GM18511 (cell line): ENCODE measurements around the gene ENO2.
"Not testable (repeated sequence)": the region's sequence is repeated elsewhere in the genome, so short reads cannot be mapped to it uniquely, and the experiment has no call there.

Experiments used
- ATAC-seq: cut with Tn5 transposase; IDR thresholded peaks from one replicate; pipeline ENCODE4 v1.9.1; 2021; ENCODE audit warnings: mild to moderate bottlenecking, moderate library complexity; ENCODE audit not compliant: unreplicated experiment

The ENO2 gene

GRCh38 chr12:6914246-6914946, at the start of gene ENO2:
Gene ENO2 (plus strand): TSS chr12:6914580. CDS start chr12:6915833, 1,253 bp downstream.
- peak; percentile 82 for ATAC-seq

GRCh38 chr12:6865307-6865706, 49.1 kb upstream of the ENO2 start:
- ATAC-seq, result not testable (repeated sequence)

- ATAC-seq, result no peak
These were observed 48.0 kb upstream of the ENO2 start for GRCh38 chr12:6866163-6866919.

DNA sequence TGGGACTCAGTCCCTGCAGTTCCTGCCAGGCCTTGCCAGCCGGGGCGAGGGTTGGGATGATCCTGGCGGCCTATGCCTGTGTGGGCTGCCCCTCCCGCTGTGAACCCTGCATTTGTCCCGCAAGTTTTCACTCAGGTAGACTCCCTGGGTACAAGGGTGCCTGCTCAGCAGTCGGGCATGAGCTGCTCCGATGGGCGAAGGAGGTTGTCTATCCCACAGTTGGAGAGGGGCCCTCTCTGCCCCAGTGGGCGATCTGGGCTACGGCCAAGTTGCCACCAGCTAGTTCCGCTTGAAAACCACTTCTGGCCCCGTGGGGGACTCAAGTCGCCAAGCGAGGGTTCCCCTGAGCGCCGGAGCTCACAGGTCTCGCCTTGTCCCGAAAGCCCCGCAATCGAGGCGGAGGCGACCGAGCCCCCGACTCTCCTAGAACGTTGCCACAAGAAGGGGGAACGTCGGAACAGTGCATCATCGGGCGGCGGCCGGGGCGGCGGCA, 47.4 kb upstream of the ENO2 start:
- peak; percentile 15 for ATAC-seq

DNA sequence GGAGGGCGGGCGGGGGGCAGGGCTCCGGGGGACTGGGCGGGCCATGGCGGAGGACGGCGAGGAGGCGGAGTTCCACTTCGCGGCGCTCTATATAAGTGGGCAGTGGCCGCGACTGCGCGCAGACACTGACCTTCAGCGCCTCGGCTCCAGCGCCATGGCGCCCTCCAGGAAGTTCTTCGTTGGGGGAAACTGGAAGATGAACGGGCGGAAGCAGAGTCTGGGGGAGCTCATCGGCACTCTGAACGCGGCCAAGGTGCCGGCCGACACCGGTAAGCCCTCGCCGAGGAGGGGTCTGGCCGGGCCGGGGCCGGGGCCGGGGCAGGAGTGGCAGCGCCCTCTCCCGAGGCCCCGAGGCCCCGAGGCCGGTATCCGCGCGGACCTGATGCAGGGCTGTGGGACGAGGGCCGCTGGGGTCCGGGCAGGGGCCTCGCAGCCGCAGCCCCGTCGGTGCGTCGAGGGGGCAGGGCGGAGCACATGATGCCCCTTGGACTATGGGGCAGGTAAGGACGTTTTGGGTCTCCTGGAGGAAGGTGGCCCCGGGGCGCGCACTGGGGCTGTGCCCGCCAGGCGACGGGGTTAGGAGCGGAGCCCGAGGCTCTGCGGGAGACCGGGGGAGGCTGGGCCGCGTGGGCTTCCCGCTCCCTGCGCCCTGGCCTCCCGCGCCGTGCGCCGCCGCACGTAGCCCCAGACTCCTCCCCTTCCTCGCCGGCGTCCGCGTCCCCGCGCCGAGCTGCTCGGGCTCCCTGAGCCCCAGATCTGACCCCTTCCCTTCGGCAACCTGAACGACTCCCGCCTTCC, 46.8 kb upstream of the ENO2 start, which contains the start of gene TPI1:
Gene TPI1 (plus strand): TSS at position 119 of the 798 bp plus-strand sequence. CDS start 36 bp downstream, at position 155.
- peak; percentile 66 for ATAC-seq

DNA sequence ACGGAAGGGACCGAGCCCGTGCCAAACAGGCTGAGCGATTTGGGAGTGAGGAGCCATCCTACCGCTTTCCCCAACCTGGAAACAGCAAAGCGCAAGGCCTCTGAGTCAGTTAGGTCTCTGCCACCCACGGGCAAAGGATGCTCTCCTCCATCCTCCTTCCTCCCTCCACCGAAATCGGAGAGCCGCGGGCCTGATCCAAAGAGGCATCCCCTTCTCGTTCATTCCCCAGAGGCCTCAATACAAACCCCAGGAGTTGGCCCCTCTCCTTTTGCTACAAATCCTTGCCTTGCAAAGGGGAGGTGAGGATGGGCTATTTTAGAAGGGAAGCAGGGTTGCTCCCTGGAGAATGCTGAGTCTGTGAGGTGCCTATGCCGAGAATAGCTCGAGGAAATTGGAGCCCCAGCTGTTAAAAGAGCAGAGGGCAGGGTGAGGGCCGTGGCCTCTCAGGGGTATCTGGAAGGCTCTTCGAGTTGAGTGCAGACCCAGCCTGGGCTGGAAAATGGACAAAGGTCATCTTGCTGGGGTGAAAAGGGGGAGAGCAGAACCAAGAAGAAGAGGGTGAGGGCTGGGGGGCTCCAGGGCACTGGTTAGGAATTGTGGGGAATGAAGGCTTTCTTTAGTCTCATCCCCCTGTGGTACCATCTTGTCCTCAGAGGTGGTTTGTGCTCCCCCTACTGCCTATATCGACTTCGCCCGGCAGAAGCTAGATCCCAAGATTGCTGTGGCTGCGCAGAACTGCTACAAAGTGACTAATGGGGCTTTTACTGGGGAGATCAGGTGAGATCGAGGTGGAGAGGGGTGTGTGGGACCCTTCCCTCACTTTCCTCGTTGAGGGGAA, 46.0 kb upstream of the ENO2 start:
- ATAC-seq, result no peak

GRCh38 chr12:6869049-6870021, 45.0 kb upstream of the ENO2 start:
- no peak for ATAC-seq

- not testable (repeated sequence) for ATAC-seq
These were observed 44.1 kb upstream of the ENO2 start for GRCh38 chr12:6870304-6870703.

GRCh38 chr12:6871052-6871957, 43.1 kb upstream of the ENO2 start:
- ATAC-seq, result no peak

DNA sequence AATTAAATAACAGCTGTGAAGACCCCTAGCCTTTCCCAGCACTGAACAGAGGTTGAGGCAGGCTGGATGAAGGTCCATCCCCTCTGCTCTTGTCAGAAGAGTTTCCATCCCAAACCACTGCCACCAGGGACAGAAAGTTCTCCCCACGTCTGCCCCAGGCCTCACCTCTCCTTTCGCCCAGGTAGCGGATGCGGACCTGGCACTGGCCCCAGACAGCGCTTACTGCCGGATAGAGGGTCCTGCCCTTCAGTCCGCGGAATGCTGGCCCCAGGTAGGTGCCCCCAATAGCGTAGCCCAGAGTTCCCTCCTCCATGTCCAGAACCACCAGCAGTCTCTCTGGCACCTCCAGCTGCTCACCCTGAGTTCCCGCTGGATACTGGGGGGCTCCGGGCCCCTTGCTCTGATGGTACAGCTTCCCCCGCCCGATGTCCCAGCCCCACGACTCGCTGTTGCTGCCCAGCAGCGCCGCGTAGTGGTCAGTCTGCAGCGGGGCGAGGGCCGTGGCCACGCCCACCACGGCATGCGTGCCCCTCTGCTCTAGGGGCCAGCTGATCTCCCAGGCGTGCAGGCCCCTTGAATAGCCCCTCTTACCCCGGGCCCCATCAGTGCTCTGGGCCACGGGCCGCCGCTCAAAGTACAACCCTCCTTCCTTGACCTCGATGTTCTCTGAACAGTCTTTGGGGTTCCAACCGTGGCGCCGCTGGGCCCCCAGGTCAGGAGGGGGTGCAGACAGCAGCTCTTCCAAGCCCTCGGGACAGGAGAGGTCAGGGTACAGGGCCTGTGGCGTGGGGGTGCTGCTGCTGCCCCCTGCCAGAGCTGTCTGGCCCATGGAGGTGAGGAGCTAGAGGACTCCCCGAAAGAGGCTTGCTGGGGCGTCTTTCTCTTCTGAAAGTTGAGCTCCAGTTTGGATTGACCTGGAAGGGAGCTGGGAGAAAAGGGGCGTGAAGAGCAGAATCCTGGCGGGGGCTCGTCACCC, 42.0 kb upstream of the ENO2 start:
- ATAC-seq, result peak; percentile 43

- peak; percentile 77 for ATAC-seq
These were observed 41.0 kb upstream of the ENO2 start, which contains the start of gene SPSB2 for GRCh38 chr12:6873094-6874014. Gene SPSB2 (minus strand): TSS chr12:6873303. CDS start chr12:6872901, 402 bp downstream.

GRCh38 chr12:6874015-6874368, 40.4 kb upstream of the ENO2 start:
- not testable (repeated sequence) for ATAC-seq

DNA sequence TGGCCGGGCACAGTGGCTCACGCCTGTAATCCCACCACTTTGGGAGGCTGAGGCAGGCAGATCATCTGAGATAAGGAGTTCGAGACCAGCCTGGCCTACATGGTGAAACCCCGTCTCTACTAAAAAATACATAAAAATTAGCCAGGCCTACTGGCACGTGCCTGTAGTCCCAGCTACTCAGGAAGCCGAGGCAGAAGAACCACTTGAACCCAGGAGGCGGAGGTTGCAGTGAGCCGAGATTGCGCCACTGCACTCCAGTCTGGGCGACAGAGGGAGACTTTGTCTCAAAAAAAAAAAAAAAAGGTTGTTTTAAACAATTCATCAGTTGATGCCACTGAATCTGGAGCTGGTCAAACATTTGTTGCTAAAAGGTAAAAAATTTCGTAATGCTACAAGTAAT, 34.6 kb upstream of the ENO2 start:
- ATAC-seq, result not testable (repeated sequence)

DNA sequence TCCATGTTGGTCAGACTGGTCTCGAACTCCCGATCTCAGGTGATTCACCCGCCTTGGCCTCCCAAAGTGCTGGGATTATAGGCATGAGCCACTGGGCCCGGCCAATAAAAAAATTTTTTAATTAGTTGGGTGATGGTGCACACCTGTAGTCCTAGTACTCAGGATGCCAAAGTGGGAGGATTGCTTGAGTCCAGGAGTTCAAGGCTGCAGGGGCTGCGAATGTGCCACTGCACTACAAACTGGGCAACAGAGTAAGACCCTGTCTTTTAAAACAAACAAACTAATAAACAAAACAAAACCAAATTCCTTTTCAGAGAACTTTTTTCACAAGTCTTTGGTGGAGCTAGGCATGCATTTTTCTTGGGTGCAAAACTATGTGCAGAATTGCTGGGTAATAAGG, 31.1 kb upstream of the ENO2 start:
- ATAC-seq, result no peak

DNA sequence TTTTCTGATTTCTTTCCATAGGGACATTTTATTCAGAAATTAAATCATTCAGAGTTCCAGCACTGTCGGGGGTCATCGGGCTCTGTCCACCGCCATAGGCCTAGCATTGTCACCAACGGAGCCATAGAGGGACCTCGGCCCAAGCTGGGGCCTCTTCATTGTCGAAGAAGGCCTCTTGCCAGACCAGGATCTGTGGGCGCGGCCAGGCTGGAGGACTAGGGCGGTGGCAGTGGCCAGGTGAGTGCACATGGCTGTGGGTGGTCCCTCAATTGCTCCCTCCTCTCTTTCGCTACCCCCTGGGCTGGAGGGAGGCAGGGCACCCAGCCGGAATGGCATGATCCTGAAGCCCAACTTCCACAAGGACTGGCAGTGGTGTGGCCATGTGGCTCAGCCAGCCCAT, 30.7 kb upstream of the ENO2 start:
- ATAC-seq, result no peak

- no peak for ATAC-seq
These were observed 29.8 kb upstream of the ENO2 start for GRCh38 chr12:6884539-6884938.
